Spleen (tissue), 7 donors: Measurements from ENCODE around the gene NDUFS7.

Experiments
- CTCF ChIP-seq, 11 experiments: fragments of 200-600 bp in 7 of 11; fragments of 450-650 bp in 4 of 11; sonication (generic) in 4 of 11; IDR thresholded peaks in 8 of 11; conservative IDR thresholded peaks in 3 of 11; 1 replicate in 7 of 11; 2 replicates in 4 of 11; pipeline versions ENCODE4 v1.4.0 to v1.8.0; 2016 to 2021; ENCODE audit warnings: antibody characterized with exemption in 11 of 11, inconsistent platforms in 4 of 11, mild to moderate bottlenecking in 1 of 11
- POLR2AphosphoS5 ChIP-seq, 3 donors: sonication (generic); formaldehyde crosslinking; IDR thresholded peaks; one replicate each; pipeline ENCODE4 v1.5.1; 2017; ENCODE audit warnings: antibody characterized with exemption in 3 of 3
- donor health status: DM: no; HTN: no; CAD: no; lungs with moderate emphysema.
- donor health status: DM: no; HTN: no; CAD: no.
- donor health status: DM: no; HTN: no; CAD: no.

GRCh38 chr19:1336079-1336684 lies 47.5 kb upstream of the NDUFS7 start:
- no peak for TF ChIP-seq POLR2AphosphoS5 (IDR thresholded peaks at IDR 0.05)
- no peak for TF ChIP-seq CTCF (IDR thresholded peaks at IDR 0.05 in 8 of 11, conservative IDR thresholded peaks at IDR 0.05 in 3 of 11)
